ENCODE results near the gene GPR152.
A peak's percentile ranks its signal among the peaks of the same experiment; 100 is the strongest.
"Not testable (repeated sequence)": the region's sequence is repeated elsewhere in the genome, so short reads cannot be mapped to it uniquely, and the experiment has no call there.

GPR152 gene

DNA sequence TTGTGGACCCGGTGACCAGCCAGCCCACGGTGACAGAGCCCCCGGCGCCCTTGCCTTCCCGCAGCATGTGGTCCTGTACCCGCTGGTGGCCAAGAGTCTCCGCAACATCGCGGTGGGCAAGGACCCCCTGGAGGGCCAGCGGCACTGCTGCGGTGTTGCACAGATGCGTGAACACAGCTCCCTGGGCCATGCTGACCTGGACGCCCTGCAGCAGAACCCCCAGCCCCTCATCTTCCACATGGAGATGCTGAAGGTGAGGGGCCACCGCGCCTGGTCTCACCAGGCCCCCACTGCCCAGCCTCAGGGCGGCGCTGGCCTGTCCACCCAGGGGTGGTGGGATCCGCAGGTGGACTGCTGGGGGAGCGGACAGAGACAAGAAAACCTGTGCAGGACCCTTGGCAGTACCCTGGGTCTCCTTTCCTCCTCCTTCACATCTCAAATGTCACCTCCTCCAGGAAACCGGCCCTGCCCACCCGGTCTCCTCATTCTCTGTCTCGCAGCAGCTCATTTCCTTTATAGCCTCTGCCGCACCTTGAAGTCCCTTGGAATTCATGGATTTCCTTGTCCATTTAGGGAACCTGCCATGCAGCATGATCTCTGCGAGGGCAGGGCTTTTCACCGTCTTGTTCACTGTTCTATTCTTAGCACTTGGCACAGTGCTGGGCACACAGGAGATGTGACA is 36.8 kb upstream of the GPR152 start:
- no peak overlapping the region for H3K9ac ChIP-seq
- TF ChIP-seq, protein P1, sequence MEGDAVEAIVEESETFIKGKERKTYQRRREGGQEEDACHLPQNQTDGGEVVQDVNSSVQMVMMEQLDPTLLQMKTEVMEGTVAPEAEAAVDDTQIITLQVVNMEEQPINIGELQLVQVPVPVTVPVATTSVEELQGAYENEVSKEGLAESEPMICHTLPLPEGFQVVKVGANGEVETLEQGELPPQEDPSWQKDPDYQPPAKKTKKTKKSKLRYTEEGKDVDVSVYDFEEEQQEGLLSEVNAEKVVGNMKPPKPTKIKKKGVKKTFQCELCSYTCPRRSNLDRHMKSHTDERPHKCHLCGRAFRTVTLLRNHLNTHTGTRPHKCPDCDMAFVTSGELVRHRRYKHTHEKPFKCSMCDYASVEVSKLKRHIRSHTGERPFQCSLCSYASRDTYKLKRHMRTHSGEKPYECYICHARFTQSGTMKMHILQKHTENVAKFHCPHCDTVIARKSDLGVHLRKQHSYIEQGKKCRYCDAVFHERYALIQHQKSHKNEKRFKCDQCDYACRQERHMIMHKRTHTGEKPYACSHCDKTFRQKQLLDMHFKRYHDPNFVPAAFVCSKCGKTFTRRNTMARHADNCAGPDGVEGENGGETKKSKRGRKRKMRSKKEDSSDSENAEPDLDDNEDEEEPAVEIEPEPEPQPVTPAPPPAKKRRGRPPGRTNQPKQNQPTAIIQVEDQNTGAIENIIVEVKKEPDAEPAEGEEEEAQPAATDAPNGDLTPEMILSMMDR (IDR thresholded peaks at IDR 0.05): no peak
- no peaks in the 10 kb centered on the region for H3K27me3 ChIP-seq (ENCODE audit: control insufficient read depth, insufficient read depth, low read length)
- H3K36me3 ChIP-seq (ENCODE audit: control insufficient read depth, insufficient read depth, low read length): no peaks in the 10 kb centered on the region
- H3K4me3 ChIP-seq (ENCODE audit: low read depth, low read length): no peak overlapping the region
- no peak overlapping the region for H3K4me2 ChIP-seq (ENCODE audit: low read length)
- no peaks in the 10 kb centered on the region for H3K4me1 ChIP-seq
- no peak overlapping the region for H2AFZ ChIP-seq
- H3K79me2 ChIP-seq: no peaks in the 10 kb centered on the region
- H3K27ac ChIP-seq: no peak overlapping the region
- H3K9me3 ChIP-seq (ENCODE audit: control insufficient read depth, low read length): no peaks in the 10 kb centered on the region

GRCh38 chr11:67486481-67487195 is 34.1 kb upstream of the GPR152 start:
- H3K27ac ChIP-seq: no peak overlapping the region
- H3K9me3 ChIP-seq (ENCODE audit: control insufficient read depth, low read length): no peaks in the 10 kb centered on the region
- no peaks in the 10 kb centered on the region for H3K4me1 ChIP-seq
- H2AFZ ChIP-seq: no peak overlapping the region
- TF ChIP-seq, protein P1 (IDR thresholded peaks at IDR 0.05): no peak
- H3K79me2 ChIP-seq: peaks cover 2% of the 10 kb centered on the region
- H3K27me3 ChIP-seq (ENCODE audit: control insufficient read depth, insufficient read depth, low read length): no peaks in the 10 kb centered on the region
- no peaks in the 10 kb centered on the region for H3K36me3 ChIP-seq (ENCODE audit: control insufficient read depth, insufficient read depth, low read length)
- H3K4me3 ChIP-seq (ENCODE audit: low read depth, low read length): no peak overlapping the region
- H3K4me2 ChIP-seq (ENCODE audit: low read length): no peak overlapping the region
- H3K9ac ChIP-seq: no peak overlapping the region

DNA sequence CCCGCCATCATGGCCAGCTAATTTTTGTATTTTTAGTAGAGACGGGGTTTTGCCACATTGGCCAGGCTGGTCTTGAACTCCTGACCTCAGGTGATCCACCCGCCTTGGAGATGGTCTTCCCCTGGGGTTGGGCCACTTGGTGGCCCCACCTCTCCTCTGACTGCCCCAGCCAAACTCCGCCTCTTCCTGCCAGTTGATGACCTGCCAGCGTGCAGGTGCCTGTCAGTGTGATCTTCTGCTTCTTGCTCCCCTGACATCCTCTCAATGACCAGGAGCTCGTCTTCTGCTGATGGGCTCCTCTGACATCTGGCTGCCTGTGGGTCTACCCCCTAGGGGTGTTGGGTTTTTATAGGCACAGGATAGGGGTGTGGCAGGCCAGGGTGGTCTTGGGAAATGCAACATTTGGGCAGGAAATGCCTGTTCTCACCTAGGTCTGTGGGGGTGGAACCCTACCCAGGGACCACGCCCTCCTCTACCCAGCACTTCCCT is 33.4 kb upstream of the GPR152 start:
- not testable (repeated sequence) for H3K4me3 ChIP-seq (ENCODE audit: low read depth, low read length); H2AFZ ChIP-seq; H3K27ac ChIP-seq; H3K9ac ChIP-seq; H3K4me1 ChIP-seq; H3K4me2 ChIP-seq (ENCODE audit: low read length); H3K9me3 ChIP-seq (ENCODE audit: control insufficient read depth, low read length); H3K27me3 ChIP-seq (ENCODE audit: control insufficient read depth, insufficient read depth, low read length); H3K36me3 ChIP-seq (ENCODE audit: control insufficient read depth, insufficient read depth, low read length); H3K79me2 ChIP-seq

GRCh38 chr11:67484847-67485311 is 32.4 kb upstream of the GPR152 start:
- Histone ChIP-seq H3K27me3 (ENCODE audit: control insufficient read depth, insufficient read depth, low read length) (no peaks in the 10 kb centered on the region), H3K36me3 (ENCODE audit: control insufficient read depth, insufficient read depth, low read length) (no peaks in the 10 kb centered on the region), H3K9me3 (ENCODE audit: control insufficient read depth, low read length) (no peaks in the 10 kb centered on the region), H3K9ac (no peak overlapping the region), H3K4me3 (ENCODE audit: low read depth, low read length) (no peak overlapping the region), H3K79me2 (peaks cover 2% of the 10 kb centered on the region), H3K4me1 (no peaks in the 10 kb centered on the region), H2AFZ (no peak overlapping the region), H3K4me2 (ENCODE audit: low read length) (no peak overlapping the region), H3K27ac (no peak overlapping the region)
- TF ChIP-seq, protein P1 (IDR thresholded peaks at IDR 0.05): no peak

DNA sequence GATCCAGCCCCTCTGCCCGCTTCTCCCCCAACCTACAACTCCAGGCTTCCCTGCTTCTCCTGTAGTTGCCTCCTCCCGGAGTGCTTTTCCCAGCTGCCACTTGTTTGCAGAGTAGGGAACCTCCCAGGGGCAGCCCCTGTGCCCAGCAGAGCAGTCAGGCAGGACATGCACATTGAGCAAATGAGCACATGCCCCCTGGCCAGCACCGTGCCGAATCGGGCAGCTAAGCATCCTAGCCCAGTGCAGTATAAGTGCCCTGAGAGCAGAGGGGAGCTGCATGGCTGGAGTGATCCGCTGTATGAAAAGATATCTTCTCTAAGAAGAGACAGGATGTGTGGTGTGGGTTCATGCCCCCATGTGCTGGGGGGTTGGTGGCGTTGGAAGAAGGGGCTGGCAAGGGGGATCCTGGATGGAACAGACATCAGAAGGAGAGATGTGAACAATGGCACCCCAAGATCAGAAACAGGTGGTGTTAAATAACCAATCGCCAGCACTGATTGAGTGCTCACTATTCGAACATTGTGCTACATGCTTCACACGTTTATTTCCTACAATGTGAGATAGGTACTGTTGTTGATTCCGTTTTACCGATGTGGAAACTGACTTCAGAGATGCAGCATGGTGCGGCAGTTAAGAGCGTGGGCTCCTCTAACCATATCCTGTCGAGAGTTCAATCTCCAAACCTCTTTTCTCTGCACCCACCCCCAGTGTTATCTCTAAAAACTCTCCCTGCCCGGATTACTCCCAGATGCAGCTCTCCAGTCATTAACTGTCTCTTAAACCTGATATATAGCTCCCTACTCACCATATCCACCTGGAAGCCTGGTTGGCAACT is 31.5 kb upstream of the GPR152 start:
- Histone ChIP-seq H3K27me3 (ENCODE audit: control insufficient read depth, insufficient read depth, low read length) (no peaks in the 10 kb centered on the region), H3K9me3 (ENCODE audit: control insufficient read depth, low read length) (no peaks in the 10 kb centered on the region), H3K4me1 (no peaks in the 10 kb centered on the region), H3K4me3 (ENCODE audit: low read depth, low read length) (peak overlapping the region; percentile 82), H3K27ac (no peak overlapping the region), H3K4me2 (ENCODE audit: low read length) (peak overlapping the region; percentile 91), H3K36me3 (ENCODE audit: control insufficient read depth, insufficient read depth, low read length) (no peaks in the 10 kb centered on the region), H2AFZ (no peak overlapping the region), H3K79me2 (peaks cover 2% of the 10 kb centered on the region), H3K9ac (no peak overlapping the region)
- TF ChIP-seq, protein P1 (IDR thresholded peaks at IDR 0.05): no peak
